Suprapubic skin (tissue), 4 donors: ENCODE data around the gene SEMA3A.

Experiments used
- POLR2A ChIP-seq, 2 donors: fragments of 450-650 bp; IDR thresholded peaks; one replicate each; pipeline ENCODE4 v1.6.1; 2017; ENCODE audit warnings: antibody characterized with exemption in 2 of 2, mild to moderate bottlenecking in 2 of 2, moderate library complexity in 2 of 2
- POLR2AphosphoS5 ChIP-seq, 3 donors: sonication (generic); formaldehyde crosslinking; IDR thresholded peaks; one replicate each; pipeline ENCODE4 v1.6.1; 2017; ENCODE audit warnings: antibody characterized with exemption in 3 of 3

GRCh38 chr7:83921941-83922607, 272.5 kb downstream of the SEMA3A start:
- no peak for TF ChIP-seq POLR2A (IDR thresholded peaks at IDR 0.05)
- no peak for TF ChIP-seq POLR2AphosphoS5 (IDR thresholded peaks at IDR 0.05)
